ENCODE results near the gene NRG2. TPM values are rescaled to one million over a fixed set of nuclear protein-coding genes. Genes with fewer than 3 reads are reported as not detected.

NRG2 gene
- total and polyA plus RNA-seq, 2 experiments from 2014 or later: 0.37 to 1.3 TPM

DNA sequence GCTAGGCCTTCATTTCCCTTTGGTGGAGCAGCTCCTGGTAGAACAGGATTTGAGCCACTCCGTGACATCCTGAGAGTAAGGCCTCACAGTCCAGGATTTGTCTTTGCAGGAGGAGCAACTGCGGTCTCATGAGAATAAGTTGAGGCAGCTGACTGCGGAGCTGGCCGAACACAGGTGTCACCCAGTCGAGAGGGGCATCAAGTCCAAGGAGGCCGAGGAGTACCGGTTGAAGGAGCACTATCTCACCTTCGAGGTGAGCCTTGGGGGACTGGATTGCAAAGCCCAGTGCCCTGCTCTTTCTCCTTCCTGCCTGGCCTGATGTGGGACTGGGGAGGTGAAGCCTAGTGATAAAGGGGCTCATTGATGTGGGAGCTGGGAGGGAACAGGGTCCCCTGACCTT is 203.2 kb downstream of the NRG2 start:
- H3K9me3 Mint-ChIP-seq: no peaks in the 10 kb centered on the region
- peaks cover 14% of the 10 kb centered on the region for H3K27me3 Mint-ChIP-seq (ENCODE audit: insufficient read depth, low read depth, poor library complexity)

More for the DNA sequence above, 203.2 kb downstream of the NRG2 start:
- H3K4me3 ChIP-seq: no peak overlapping the region
- H3K4me2 ChIP-seq: no peak overlapping the region
- no peaks in the 10 kb centered on the region; the same call in 1 of the 2 replicates for H4K20me1 ChIP-seq (replicated peaks; ENCODE audit: insufficient read depth)
- H3K27me3 ChIP-seq (ENCODE audit: insufficient read depth): peaks cover 4% of the 10 kb centered on the region
- no peak for DNase-seq (ENCODE audit: low spot score)
- no peak overlapping the region for H3K4me3 Mint-ChIP-seq
- H3K9me2 ChIP-seq (ENCODE audit: insufficient read depth): no peaks in the 10 kb centered on the region
- H3K27ac Mint-ChIP-seq: no peak overlapping the region
- no peak overlapping the region for H3K27ac ChIP-seq (ENCODE audit: low read depth)
- TF ChIP-seq, protein P1, sequence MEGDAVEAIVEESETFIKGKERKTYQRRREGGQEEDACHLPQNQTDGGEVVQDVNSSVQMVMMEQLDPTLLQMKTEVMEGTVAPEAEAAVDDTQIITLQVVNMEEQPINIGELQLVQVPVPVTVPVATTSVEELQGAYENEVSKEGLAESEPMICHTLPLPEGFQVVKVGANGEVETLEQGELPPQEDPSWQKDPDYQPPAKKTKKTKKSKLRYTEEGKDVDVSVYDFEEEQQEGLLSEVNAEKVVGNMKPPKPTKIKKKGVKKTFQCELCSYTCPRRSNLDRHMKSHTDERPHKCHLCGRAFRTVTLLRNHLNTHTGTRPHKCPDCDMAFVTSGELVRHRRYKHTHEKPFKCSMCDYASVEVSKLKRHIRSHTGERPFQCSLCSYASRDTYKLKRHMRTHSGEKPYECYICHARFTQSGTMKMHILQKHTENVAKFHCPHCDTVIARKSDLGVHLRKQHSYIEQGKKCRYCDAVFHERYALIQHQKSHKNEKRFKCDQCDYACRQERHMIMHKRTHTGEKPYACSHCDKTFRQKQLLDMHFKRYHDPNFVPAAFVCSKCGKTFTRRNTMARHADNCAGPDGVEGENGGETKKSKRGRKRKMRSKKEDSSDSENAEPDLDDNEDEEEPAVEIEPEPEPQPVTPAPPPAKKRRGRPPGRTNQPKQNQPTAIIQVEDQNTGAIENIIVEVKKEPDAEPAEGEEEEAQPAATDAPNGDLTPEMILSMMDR (conservative IDR thresholded peaks at IDR 0.05; ENCODE audit: low read depth in 2 of 2): no peak
- no peak for TF ChIP-seq ZNF331 (CRISPR knock-in tag; IDR thresholded peaks at IDR 0.05; ENCODE audit: low read depth)
- TF ChIP-seq, protein P2, sequence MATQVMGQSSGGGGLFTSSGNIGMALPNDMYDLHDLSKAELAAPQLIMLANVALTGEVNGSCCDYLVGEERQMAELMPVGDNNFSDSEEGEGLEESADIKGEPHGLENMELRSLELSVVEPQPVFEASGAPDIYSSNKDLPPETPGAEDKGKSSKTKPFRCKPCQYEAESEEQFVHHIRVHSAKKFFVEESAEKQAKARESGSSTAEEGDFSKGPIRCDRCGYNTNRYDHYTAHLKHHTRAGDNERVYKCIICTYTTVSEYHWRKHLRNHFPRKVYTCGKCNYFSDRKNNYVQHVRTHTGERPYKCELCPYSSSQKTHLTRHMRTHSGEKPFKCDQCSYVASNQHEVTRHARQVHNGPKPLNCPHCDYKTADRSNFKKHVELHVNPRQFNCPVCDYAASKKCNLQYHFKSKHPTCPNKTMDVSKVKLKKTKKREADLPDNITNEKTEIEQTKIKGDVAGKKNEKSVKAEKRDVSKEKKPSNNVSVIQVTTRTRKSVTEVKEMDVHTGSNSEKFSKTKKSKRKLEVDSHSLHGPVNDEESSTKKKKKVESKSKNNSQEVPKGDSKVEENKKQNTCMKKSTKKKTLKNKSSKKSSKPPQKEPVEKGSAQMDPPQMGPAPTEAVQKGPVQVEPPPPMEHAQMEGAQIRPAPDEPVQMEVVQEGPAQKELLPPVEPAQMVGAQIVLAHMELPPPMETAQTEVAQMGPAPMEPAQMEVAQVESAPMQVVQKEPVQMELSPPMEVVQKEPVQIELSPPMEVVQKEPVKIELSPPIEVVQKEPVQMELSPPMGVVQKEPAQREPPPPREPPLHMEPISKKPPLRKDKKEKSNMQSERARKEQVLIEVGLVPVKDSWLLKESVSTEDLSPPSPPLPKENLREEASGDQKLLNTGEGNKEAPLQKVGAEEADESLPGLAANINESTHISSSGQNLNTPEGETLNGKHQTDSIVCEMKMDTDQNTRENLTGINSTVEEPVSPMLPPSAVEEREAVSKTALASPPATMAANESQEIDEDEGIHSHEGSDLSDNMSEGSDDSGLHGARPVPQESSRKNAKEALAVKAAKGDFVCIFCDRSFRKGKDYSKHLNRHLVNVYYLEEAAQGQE (IDR thresholded peaks at IDR 0.05; ENCODE audit: unreplicated experiment): no peak
- TF ChIP-seq CREB1 (CRISPR knock-in tag; IDR thresholded peaks at IDR 0.05; ENCODE audit: low read depth): no peak
- no peak for TF ChIP-seq POLR2AphosphoS5 (IDR thresholded peaks at IDR 0.05; ENCODE audit: low read depth)
- TF ChIP-seq EZH2phosphoT487 (IDR thresholded peaks at IDR 0.05; ENCODE audit: unreplicated experiment): no peak
- no peak for TF ChIP-seq ZNF114 (CRISPR knock-in tag; IDR thresholded peaks at IDR 0.05)
- TF ChIP-seq, protein P3, sequence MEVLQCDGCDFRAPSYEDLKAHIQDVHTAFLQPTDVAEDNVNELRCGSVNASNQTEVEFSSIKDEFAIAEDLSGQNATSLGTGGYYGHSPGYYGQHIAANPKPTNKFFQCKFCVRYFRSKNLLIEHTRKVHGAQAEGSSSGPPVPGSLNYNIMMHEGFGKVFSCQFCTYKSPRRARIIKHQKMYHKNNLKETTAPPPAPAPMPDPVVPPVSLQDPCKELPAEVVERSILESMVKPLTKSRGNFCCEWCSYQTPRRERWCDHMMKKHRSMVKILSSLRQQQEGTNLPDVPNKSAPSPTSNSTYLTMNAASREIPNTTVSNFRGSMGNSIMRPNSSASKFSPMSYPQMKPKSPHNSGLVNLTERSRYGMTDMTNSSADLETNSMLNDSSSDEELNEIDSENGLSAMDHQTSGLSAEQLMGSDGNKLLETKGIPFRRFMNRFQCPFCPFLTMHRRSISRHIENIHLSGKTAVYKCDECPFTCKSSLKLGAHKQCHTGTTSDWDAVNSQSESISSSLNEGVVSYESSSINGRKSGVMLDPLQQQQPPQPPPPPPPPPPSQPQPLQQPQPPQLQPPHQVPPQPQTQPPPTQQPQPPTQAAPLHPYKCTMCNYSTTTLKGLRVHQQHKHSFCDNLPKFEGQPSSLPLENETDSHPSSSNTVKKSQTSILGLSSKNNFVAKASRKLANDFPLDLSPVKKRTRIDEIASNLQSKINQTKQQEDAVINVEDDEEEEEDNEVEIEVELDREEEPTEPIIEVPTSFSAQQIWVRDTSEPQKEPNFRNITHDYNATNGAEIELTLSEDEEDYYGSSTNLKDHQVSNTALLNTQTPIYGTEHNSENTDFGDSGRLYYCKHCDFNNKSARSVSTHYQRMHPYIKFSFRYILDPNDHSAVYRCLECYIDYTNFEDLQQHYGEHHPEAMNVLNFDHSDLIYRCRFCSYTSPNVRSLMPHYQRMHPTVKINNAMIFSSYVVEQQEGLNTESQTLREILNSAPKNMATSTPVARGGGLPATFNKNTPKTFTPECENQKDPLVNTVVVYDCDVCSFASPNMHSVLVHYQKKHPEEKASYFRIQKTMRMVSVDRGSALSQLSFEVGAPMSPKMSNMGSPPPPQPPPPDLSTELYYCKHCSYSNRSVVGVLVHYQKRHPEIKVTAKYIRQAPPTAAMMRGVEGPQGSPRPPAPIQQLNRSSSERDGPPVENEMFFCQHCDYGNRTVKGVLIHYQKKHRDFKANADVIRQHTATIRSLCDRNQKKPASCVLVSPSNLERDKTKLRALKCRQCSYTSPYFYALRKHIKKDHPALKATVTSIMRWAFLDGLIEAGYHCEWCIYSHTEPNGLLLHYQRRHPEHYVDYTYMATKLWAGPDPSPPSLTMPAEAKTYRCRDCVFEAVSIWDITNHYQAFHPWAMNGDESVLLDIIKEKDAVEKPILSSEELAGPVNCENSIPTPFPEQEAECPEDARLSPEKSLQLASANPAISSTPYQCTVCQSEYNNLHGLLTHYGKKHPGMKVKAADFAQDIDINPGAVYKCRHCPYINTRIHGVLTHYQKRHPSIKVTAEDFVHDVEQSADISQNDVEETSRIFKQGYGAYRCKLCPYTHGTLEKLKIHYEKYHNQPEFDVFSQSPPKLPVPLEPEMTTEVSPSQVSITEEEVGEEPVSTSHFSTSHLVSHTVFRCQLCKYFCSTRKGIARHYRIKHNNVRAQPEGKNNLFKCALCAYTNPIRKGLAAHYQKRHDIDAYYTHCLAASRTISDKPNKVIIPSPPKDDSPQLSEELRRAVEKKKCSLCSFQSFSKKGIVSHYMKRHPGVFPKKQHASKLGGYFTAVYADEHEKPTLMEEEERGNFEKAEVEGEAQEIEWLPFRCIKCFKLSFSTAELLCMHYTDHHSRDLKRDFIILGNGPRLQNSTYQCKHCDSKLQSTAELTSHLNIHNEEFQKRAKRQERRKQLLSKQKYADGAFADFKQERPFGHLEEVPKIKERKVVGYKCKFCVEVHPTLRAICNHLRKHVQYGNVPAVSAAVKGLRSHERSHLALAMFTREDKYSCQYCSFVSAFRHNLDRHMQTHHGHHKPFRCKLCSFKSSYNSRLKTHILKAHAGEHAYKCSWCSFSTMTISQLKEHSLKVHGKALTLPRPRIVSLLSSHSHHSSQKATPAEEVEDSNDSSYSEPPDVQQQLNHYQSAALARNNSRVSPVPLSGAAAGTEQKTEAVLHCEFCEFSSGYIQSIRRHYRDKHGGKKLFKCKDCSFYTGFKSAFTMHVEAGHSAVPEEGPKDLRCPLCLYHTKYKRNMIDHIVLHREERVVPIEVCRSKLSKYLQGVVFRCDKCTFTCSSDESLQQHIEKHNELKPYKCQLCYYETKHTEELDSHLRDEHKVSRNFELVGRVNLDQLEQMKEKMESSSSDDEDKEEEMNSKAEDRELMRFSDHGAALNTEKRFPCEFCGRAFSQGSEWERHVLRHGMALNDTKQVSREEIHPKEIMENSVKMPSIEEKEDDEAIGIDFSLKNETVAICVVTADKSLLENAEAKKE (CRISPR knock-in tag; IDR thresholded peaks at IDR 0.05): no peak
- no peak for TF ChIP-seq EZH2 (IDR thresholded peaks at IDR 0.05; ENCODE audit: low read depth, unreplicated experiment)
- no peak for TF ChIP-seq NANOG (IDR thresholded peaks at IDR 0.05; ENCODE audit: borderline replicate concordance)
- TF ChIP-seq JUNB (IDR thresholded peaks at IDR 0.05; ENCODE audit: unreplicated experiment): no peak
- no peak for TF ChIP-seq STAT1 (IDR thresholded peaks at IDR 0.05; ENCODE audit: unreplicated experiment)
- TF ChIP-seq, protein P4, sequence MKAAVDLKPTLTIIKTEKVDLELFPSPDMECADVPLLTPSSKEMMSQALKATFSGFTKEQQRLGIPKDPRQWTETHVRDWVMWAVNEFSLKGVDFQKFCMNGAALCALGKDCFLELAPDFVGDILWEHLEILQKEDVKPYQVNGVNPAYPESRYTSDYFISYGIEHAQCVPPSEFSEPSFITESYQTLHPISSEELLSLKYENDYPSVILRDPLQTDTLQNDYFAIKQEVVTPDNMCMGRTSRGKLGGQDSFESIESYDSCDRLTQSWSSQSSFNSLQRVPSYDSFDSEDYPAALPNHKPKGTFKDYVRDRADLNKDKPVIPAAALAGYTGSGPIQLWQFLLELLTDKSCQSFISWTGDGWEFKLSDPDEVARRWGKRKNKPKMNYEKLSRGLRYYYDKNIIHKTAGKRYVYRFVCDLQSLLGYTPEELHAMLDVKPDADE (IDR thresholded peaks at IDR 0.05): no peak
- H3K4me1 Mint-ChIP-seq: no peaks in the 10 kb centered on the region; the same call in 2 of the 3 replicates
- no peaks in the 10 kb centered on the region for H3K4me1 ChIP-seq (ENCODE audit: insufficient read depth)
- H3F3A ChIP-seq (replicated peaks; ENCODE audit: low read depth): no peaks in the 10 kb centered on the region
- H3K36me3 Mint-ChIP-seq (ENCODE audit: low read depth): no peaks in the 10 kb centered on the region
- H3K79me2 ChIP-seq (replicated peaks; ENCODE audit: insufficient read depth): no peaks in the 10 kb centered on the region
- H2AFZ ChIP-seq: no peak overlapping the region
- ATAC-seq: no peak
- no peaks in the 10 kb centered on the region for H3K36me3 ChIP-seq (ENCODE audit: insufficient read depth)

Measured in GM23338 (cell line).